CD14-positive monocyte (primary cell): ENCODE results near the gene ZNF638. TPM values are rescaled to one million over a fixed set of nuclear protein-coding genes. Genes with fewer than 3 reads are reported as not detected.

Experiments
- DNase-seq, 3 donors: peaks; one replicate each; pipeline ENCODE4 v3.0.0-alpha.2; 2011 to 2022
- H2AFZ ChIP-seq: 2 replicates; pipeline ENCODE4 v1.6.0; 2012; ENCODE audit warnings: mild to moderate bottlenecking, low read depth, low read length, inconsistent platforms; ENCODE audit not compliant: insufficient read depth, poor library complexity, severe bottlenecking
- H3K27ac ChIP-seq, 2 donors: 1 replicate in 1 of 2; 2 replicates in 1 of 2; pipeline ENCODE4 v1.5.1; 2012 to 2013; ENCODE audit warnings: low read length in 2 of 2, control low read depth in 1 of 2, inconsistent platforms in 1 of 2, low read depth in 1 of 2, mild to moderate bottlenecking in 1 of 2
- H3K27me3 ChIP-seq, 2 donors: one replicate each; pipeline versions ENCODE4 v1.6.0 to v1.6.1; 2011 to 2013; ENCODE audit warnings: low read length in 2 of 2; ENCODE audit not compliant: control insufficient read depth in 2 of 2, insufficient read depth in 2 of 2
- H3K36me3 ChIP-seq, 2 donors: replicated peaks in 1 of 2; 1 replicate in 1 of 2; 2 replicates in 1 of 2; pipeline versions ENCODE4 v1.5.1 to v1.6.1; 2012 to 2013; ENCODE audit warnings: low read length in 2 of 2, control low read depth in 1 of 2, inconsistent platforms in 1 of 2, mild to moderate bottlenecking in 1 of 2; ENCODE audit not compliant: insufficient read depth in 2 of 2, control insufficient read depth in 1 of 2
- H3K4me1 ChIP-seq, 2 donors: 1 replicate in 1 of 2; 2 replicates in 1 of 2; pipeline versions ENCODE4 v1.5.1 to v1.6.1; 2012 to 2013; ENCODE audit warnings: low read length in 2 of 2, control low read depth in 1 of 2, inconsistent platforms in 1 of 2, mild to moderate bottlenecking in 1 of 2, moderate library complexity in 1 of 2; ENCODE audit not compliant: insufficient read depth in 2 of 2, control insufficient read depth in 1 of 2
- H3K4me2 ChIP-seq: replicated peaks from 2 replicates; pipeline ENCODE3; 2012; ENCODE audit warnings: low read length, moderate library complexity, mild to moderate bottlenecking; ENCODE audit not compliant: poor library complexity, severe bottlenecking; ENCODE audit errors: extremely low read depth
- H3K4me3 ChIP-seq, 3 experiments: fragments of 200-600 bp in 1 of 3; sonication (generic) in 1 of 3; replicated peaks in 1 of 3; 1 replicate in 2 of 3; 2 replicates in 1 of 3; pipeline ENCODE4 v1.5.1; 2011 to 2013; ENCODE audit warnings: low read length in 3 of 3, mild to moderate bottlenecking in 3 of 3, control low read depth in 2 of 3, low read depth in 2 of 3, inconsistent platforms in 1 of 3, moderate library complexity in 1 of 3
- H3K79me2 ChIP-seq: 2 replicates; pipeline ENCODE4 v1.6.0; 2012; ENCODE audit warnings: mild to moderate bottlenecking, control low read depth, inconsistent platforms, low read length, moderate library complexity; ENCODE audit not compliant: insufficient read depth
- H3K9ac ChIP-seq: 2 replicates; pipeline ENCODE4 v1.6.0; 2017; ENCODE audit warnings: low read length, mild to moderate bottlenecking; ENCODE audit not compliant: insufficient read depth, poor library complexity, severe bottlenecking
- H3K9me3 ChIP-seq, 2 donors: replicated peaks in 1 of 2; 1 replicate in 1 of 2; 2 replicates in 1 of 2; pipeline versions ENCODE4 v1.5.1 to v1.6.1; 2012 to 2013; ENCODE audit warnings: low read length in 2 of 2, control low read depth in 1 of 2; ENCODE audit not compliant: control insufficient read depth in 1 of 2, insufficient read depth in 1 of 2
- H4K20me1 ChIP-seq: 2 replicates; pipeline ENCODE4 v1.6.0; 2012; ENCODE audit warnings: mild to moderate bottlenecking, low read length, control low read depth, moderate library complexity; ENCODE audit not compliant: insufficient read depth
- H3K27ac Mint-ChIP-seq, 7 donors: one replicate each; pipeline ENCODE4 v1.8.0; 2020; ENCODE audit warnings: mild to moderate bottlenecking in 7 of 7, mixed read lengths in 7 of 7, moderate library complexity in 6 of 7, inconsistent platforms in 2 of 7
- H3K27me3 Mint-ChIP-seq, 3 donors: one replicate each; pipeline ENCODE4 v1.8.0; 2021 to 2022; ENCODE audit warnings: low read depth in 3 of 3, mild to moderate bottlenecking in 3 of 3, mixed read lengths in 3 of 3, moderate library complexity in 3 of 3, inconsistent platforms in 1 of 3
- H3K36me3 Mint-ChIP-seq, 2 donors: one replicate each; pipeline ENCODE4 v1.8.0; 2020; ENCODE audit warnings: mixed read lengths in 2 of 2, inconsistent platforms in 1 of 2, mild to moderate bottlenecking in 1 of 2
- H3K4me1 Mint-ChIP-seq: one replicate; pipeline ENCODE4 v1.8.0; 2020; ENCODE audit warnings: mild to moderate bottlenecking, mixed read lengths
- H3K4me3 Mint-ChIP-seq, 2 donors: one replicate each; pipeline ENCODE4 v1.8.0; 2020; ENCODE audit warnings: mild to moderate bottlenecking in 2 of 2, mixed read lengths in 2 of 2, moderate library complexity in 1 of 2
- H3K9me3 Mint-ChIP-seq, 7 donors: one replicate each; pipeline ENCODE4 v1.8.0; 2020 to 2022; ENCODE audit warnings: mixed read lengths in 7 of 7, mild to moderate bottlenecking in 6 of 7, moderate library complexity in 6 of 7, inconsistent platforms in 2 of 7
- CTCF ChIP-seq: fragments of 200-600 bp; IDR thresholded peaks from one replicate; pipeline ENCODE4 v1.8.0; 2022; ENCODE audit warnings: antibody characterized with exemption, mild to moderate bottlenecking
- WGBS: methylation state at CpG from one replicate; pipeline ENCODE4 v1.1.5; 2013; ENCODE audit warnings: missing lambda C conversion rate; ENCODE audit not compliant: insufficient coverage; 5-methylcytosine and 5-hydroxymethylcytosine counted together
- intact Hi-C, 2 donors: fragments of 100-400 bp; cut with micrococcal nuclease; formaldehyde crosslinking; loops; one replicate each; pipeline versions ENCODE4 v1.15.0 to v1.15.1; 2023
- polyA plus RNA-seq, 3 donors: library from polyadenylated mRNA; depleted of rRNA in 1 of 3; unstranded in 2 of 3; stranded (reverse) in 1 of 3; fragments of 300-500 nt in 2 of 3; fragments of >200 nt in 1 of 3; fragmentation: Illumina TruSeq in 2 of 3; gene quantifications; 1 replicate in 2 of 3; 2 replicates in 1 of 3; pipeline ENCODE4 v1.2.3, GENCODE V29; 2012 to 2021

Gene ZNF638
- polyA plus RNA-seq, 3 donors = 19.1 to 64.6 (median 22.4) TPM

- Histone ChIP-seq H3K9ac (no peak overlapping the region), H2AFZ (no peak overlapping the region), H3K9me3 (peaks cover 0 to 12% of the 10 kb centered on the region in 2 donors), H3K4me2 (no peak overlapping the region), H3K27ac (peak overlapping the region in 1 of 2 donors; percentile 76), H3K79me2 (peaks cover 99% of the 10 kb centered on the region), H3K4me3 (peak overlapping the region in 1 of 3 experiments; percentile 8), H3K4me1 (peaks cover 46 to 70% of the 10 kb centered on the region in 2 donors), H3K27me3 (no peaks in the 10 kb centered on the region), H3K36me3 (peaks cover 19 to 64% of the 10 kb centered on the region in 2 donors), H4K20me1 (peaks cover 85% of the 10 kb centered on the region)
- TF ChIP-seq CTCF = no peak
- H3K4me1 Mint-ChIP-seq = peaks cover 72% of the 10 kb centered on the region
- H3K27me3 Mint-ChIP-seq = peaks cover 3 to 13% (median 8%) of the 10 kb centered on the region in 3 donors
- intact Hi-C loops = no loop called here
- peaks cover 52 to 65% of the 10 kb centered on the region in 2 donors for H3K36me3 Mint-ChIP-seq
- 93% methylated on average over 4 of the region's 4 CpGs for WGBS
- peaks cover 4 to 17% (median 11%) of the 10 kb centered on the region in 7 donors for H3K9me3 Mint-ChIP-seq
- H3K4me3 Mint-ChIP-seq = no peak overlapping the region
- no peak for DNase-seq
- H3K27ac Mint-ChIP-seq = peak overlapping the region in 3 of 7 donors; percentile 44 to 63 (median 50)
Observed at GRCh38 chr2:71457923-71458322, 126.3 kb downstream of the ZNF638 start.

- intact Hi-C loops = no loop called here
- Mint-ChIP-seq H3K27me3 (peaks cover 3 to 15% (median 10%) of the 10 kb centered on the region in 3 donors), H3K4me1 (peaks cover 70% of the 10 kb centered on the region), H3K27ac (peak overlapping the region in 3 of 7 donors; percentile 38 to 76 (median 66)), H3K4me3 (no peak overlapping the region), H3K9me3 (peaks cover 4 to 17% (median 11%) of the 10 kb centered on the region in 7 donors), H3K36me3 (peaks cover 54 to 65% of the 10 kb centered on the region in 2 donors)
- Histone ChIP-seq H3K36me3 (peaks cover 24 to 70% of the 10 kb centered on the region in 2 donors), H4K20me1 (peaks cover 91% of the 10 kb centered on the region), H3K4me3 (no peak overlapping the region), H2AFZ (no peak overlapping the region), H3K79me2 (peaks cover 100% of the 10 kb centered on the region), H3K9ac (no peak overlapping the region), H3K4me2 (no peak overlapping the region), H3K4me1 (peaks cover 42 to 64% of the 10 kb centered on the region in 2 donors), H3K27me3 (peaks cover 0 to 3% of the 10 kb centered on the region in 2 donors), H3K9me3 (peaks cover 0 to 17% of the 10 kb centered on the region in 2 donors), H3K27ac (peak overlapping the region in 1 of 2 donors; percentile 61)
- TF ChIP-seq CTCF = no peak
- WGBS = 89% methylated on average over 5 of the region's 7 CpGs
- DNase-seq = no peak
Observed at GRCh38 chr2:71458413-71459083, 127.0 kb downstream of the ZNF638 start.
